Measurements from ENCODE around the gene NAV3. TPM values are rescaled to one million over a fixed set of nuclear protein-coding genes. Genes with fewer than 3 reads are reported as not detected.

The NAV3 gene
- total RNA-seq, 2 experiments from 2014 or later, result not detected

- DNase-seq, result no peak
- H3K4me3 Mint-ChIP-seq, result no peak overlapping the region
- H3K4me1 Mint-ChIP-seq, result no peaks in the 10 kb centered on the region
- H3K9me3 Mint-ChIP-seq, result peaks cover 2% of the 10 kb centered on the region
- no peaks in the 10 kb centered on the region for H3K36me3 Mint-ChIP-seq (ENCODE audit: low read depth)
- no peak overlapping the region for H3K27ac Mint-ChIP-seq
- CTCF ChIA-PET, result no interaction called here
- POLR2A ChIA-PET, result no interaction called here
- H3K27me3 Mint-ChIP-seq, result no peaks in the 10 kb centered on the region
Observed at GRCh38 chr12:77818351-77818750, 12.3 kb upstream of the NAV3 start.

DNA sequence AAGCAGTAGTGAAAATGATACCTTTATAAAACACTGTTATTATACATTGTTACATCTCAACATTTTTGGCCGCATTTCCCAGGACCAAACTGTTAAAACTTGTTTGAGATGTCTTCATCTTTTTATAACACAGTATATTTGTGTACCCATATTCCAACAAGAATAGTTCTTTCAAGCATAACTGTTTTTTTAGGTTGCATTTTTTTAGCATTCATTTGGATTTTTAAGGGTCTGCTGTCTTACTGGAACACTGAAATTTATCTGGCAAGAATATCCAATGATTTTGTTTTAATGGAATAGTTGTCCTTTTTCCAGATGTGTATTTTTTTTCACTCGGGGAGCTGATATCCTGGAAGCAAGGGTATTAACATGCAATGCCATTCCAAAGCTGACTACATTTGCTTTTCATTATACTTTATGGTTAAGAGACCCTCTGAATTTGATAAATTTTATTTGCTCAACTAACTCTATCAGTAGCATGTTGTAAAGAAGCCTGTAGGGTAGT is 8.9 kb upstream of the NAV3 start:
- no peak overlapping the region for H3K4me3 Mint-ChIP-seq
- no peak overlapping the region for H3K27ac Mint-ChIP-seq
- no peaks in the 10 kb centered on the region for H3K27me3 Mint-ChIP-seq
- POLR2A ChIA-PET, result no interaction called here
- peaks cover 7% of the 10 kb centered on the region for H3K9me3 Mint-ChIP-seq
- H3K4me1 Mint-ChIP-seq, result no peaks in the 10 kb centered on the region
- no peak for DNase-seq
- CTCF ChIA-PET, result no interaction called here
- no peaks in the 10 kb centered on the region for H3K36me3 Mint-ChIP-seq (ENCODE audit: low read depth)

DNA sequence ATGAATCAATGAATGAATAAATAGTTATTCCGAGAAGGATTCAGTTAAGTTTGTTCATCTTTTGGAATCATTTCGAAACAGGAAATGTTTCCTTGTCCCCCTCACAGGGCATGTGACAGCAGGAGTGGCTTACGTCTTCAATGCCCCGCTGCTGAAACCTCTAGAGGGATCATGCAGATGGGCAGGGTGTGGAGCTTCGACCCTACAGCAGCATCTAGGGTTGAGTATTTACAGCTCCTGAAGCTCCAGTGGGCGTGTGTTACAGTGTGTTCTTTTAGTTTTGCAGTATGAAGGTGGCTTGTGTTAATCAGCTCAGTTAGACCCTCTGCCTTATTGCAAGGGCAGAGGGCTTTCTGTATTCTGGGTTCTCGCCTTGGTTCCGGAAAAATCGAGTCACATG is 2.6 kb downstream of the NAV3 start:
- H3K4me3 Mint-ChIP-seq, result no peak overlapping the region
- POLR2A ChIA-PET, result no interaction called here
- no peak overlapping the region for H3K27ac Mint-ChIP-seq
- H3K27me3 Mint-ChIP-seq, result no peaks in the 10 kb centered on the region
- no peaks in the 10 kb centered on the region for H3K36me3 Mint-ChIP-seq (ENCODE audit: low read depth)
- no peaks in the 10 kb centered on the region for H3K9me3 Mint-ChIP-seq
- CTCF ChIA-PET, result no interaction called here
- H3K4me1 Mint-ChIP-seq, result no peaks in the 10 kb centered on the region
- DNase-seq, result no peak

- H3K4me1 Mint-ChIP-seq, result no peaks in the 10 kb centered on the region
- no peaks in the 10 kb centered on the region for H3K36me3 Mint-ChIP-seq (ENCODE audit: low read depth)
- no peaks in the 10 kb centered on the region for H3K9me3 Mint-ChIP-seq
- no peak overlapping the region for H3K27ac Mint-ChIP-seq
- DNase-seq, result no peak
- ChIA-PET POLR2A (no interaction called here), CTCF (no interaction called here)
- no peaks in the 10 kb centered on the region for H3K27me3 Mint-ChIP-seq
- H3K4me3 Mint-ChIP-seq, result no peak overlapping the region
Observed at GRCh38 chr12:77834618-77835017, 3.9 kb downstream of the NAV3 start.

DNA sequence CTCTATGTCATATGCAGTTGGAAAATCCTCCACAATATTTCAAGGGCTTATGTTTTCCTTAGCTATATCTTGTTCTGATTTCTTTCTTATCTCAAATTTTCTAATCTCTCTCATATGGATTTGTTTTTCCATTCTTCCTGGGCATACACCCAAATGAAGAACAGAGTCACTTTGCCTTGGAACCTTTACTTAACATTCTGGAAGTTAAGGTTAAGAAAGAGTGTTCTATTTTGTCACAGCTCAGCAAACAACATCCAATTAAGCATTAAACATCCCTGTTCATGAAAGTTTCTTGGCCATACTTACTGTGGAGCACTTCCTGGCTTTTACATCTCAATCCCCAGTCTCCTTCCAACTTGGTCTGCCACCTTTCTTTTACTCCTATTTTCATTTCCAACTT is 5.3 kb downstream of the NAV3 start:
- no peaks in the 10 kb centered on the region for H3K4me1 Mint-ChIP-seq
- H3K27ac Mint-ChIP-seq, result no peak overlapping the region
- H3K27me3 Mint-ChIP-seq, result no peaks in the 10 kb centered on the region
- no peak overlapping the region for H3K4me3 Mint-ChIP-seq
- no peaks in the 10 kb centered on the region for H3K9me3 Mint-ChIP-seq
- CTCF ChIA-PET, result no interaction called here
- DNase-seq, result no peak
- H3K36me3 Mint-ChIP-seq (ENCODE audit: low read depth), result no peaks in the 10 kb centered on the region
- POLR2A ChIA-PET, result no interaction called here

DNA sequence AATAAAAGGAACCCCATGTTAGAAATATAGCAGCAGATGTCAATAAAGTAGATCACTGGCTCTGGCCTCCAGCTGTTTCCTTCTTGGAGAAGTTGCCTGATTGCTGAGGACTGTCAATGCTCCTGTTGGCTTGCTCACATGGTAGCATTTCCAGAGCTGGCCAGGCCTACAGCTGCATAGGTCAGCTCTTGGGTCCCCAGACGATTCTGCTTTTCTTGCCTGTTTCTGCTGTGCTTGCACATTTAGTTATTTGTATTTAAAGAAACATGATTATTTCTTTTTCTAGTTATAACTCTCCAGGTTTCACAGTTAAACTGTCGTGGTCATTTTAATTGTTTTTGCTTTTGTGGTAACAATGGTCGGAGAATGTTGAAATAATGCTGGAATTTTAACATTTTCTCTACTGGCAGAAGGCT is 7.2 kb downstream of the NAV3 start:
- no peaks in the 10 kb centered on the region for H3K36me3 Mint-ChIP-seq (ENCODE audit: low read depth)
- DNase-seq, result no peak
- ChIA-PET CTCF (no interaction called here), POLR2A (no interaction called here)
- H3K27ac Mint-ChIP-seq, result no peak overlapping the region
- H3K27me3 Mint-ChIP-seq, result no peaks in the 10 kb centered on the region
- no peaks in the 10 kb centered on the region for H3K4me1 Mint-ChIP-seq
- no peaks in the 10 kb centered on the region for H3K9me3 Mint-ChIP-seq
- H3K4me3 Mint-ChIP-seq, result no peak overlapping the region

GRCh38 chr12:77841521-77841920 is 10.8 kb downstream of the NAV3 start:
- Mint-ChIP-seq H3K4me3 (no peak overlapping the region), H3K4me1 (no peaks in the 10 kb centered on the region), H3K27ac (no peak overlapping the region), H3K9me3 (no peaks in the 10 kb centered on the region), H3K36me3 (ENCODE audit: low read depth) (no peaks in the 10 kb centered on the region), H3K27me3 (no peaks in the 10 kb centered on the region)
- POLR2A ChIA-PET, result no interaction called here
- no peak for DNase-seq
- CTCF ChIA-PET, result no interaction called here

DNA sequence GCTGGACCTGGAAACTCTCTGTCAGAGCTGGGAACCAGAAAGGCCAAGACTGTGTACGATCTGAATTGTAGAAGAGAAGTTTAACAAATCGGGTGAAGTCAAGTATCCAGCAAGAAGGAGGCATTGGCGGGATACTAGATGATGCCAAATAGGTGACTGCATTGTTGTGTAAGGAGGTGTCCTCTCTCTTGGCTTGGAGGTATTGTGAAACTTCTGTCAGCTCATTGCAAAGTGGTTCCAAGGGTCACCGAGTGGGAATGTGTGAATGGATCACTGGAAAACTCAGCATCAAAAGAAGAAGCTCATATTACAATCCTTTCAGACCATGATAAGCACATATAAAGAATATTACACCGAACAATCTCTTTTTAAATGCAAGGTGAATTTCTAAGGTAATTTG is 11.7 kb downstream of the NAV3 start:
- H3K36me3 Mint-ChIP-seq (ENCODE audit: low read depth), result no peaks in the 10 kb centered on the region
- no peak overlapping the region for H3K27ac Mint-ChIP-seq
- ChIA-PET POLR2A (no interaction called here), CTCF (no interaction called here)
- no peaks in the 10 kb centered on the region for H3K4me1 Mint-ChIP-seq
- H3K9me3 Mint-ChIP-seq, result no peaks in the 10 kb centered on the region
- DNase-seq, result no peak
- no peak overlapping the region for H3K4me3 Mint-ChIP-seq
- no peaks in the 10 kb centered on the region for H3K27me3 Mint-ChIP-seq

DNA sequence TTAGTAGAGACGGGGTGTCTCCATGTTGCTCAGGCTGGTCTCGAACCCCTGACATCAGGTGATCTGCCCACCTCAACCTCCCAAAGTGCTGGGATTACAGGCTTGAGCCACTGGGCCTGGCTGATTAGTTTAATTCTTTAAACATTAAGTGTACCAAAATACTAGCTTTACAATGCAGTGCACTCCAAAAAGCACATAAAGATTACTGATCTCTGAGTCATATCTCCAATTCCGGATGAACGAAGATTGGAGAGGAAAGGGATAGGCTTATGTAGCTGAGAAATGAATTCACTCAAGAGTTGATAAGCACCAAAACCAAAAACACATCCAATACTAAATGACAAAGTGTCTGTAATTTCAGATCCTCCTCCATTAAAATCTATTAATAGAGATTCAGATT is 15.1 kb downstream of the NAV3 start:
- CTCF ChIA-PET, result no interaction called here
- Mint-ChIP-seq H3K27me3 (no peaks in the 10 kb centered on the region), H3K9me3 (peaks cover 3% of the 10 kb centered on the region), H3K4me3 (no peak overlapping the region), H3K4me1 (no peaks in the 10 kb centered on the region), H3K36me3 (ENCODE audit: low read depth) (no peaks in the 10 kb centered on the region), H3K27ac (no peak overlapping the region)
- DNase-seq, result no peak
- POLR2A ChIA-PET, result no interaction called here

GRCh38 chr12:77847060-77847541 is 16.4 kb downstream of the NAV3 start:
- CTCF ChIA-PET, result no interaction called here
- peaks cover 3% of the 10 kb centered on the region for H3K9me3 Mint-ChIP-seq
- no peak for DNase-seq
- no peak overlapping the region for H3K27ac Mint-ChIP-seq
- no peaks in the 10 kb centered on the region for H3K36me3 Mint-ChIP-seq (ENCODE audit: low read depth)
- H3K4me1 Mint-ChIP-seq, result no peaks in the 10 kb centered on the region
- POLR2A ChIA-PET, result no interaction called here
- no peak overlapping the region for H3K4me3 Mint-ChIP-seq
- H3K27me3 Mint-ChIP-seq, result no peaks in the 10 kb centered on the region

DNA sequence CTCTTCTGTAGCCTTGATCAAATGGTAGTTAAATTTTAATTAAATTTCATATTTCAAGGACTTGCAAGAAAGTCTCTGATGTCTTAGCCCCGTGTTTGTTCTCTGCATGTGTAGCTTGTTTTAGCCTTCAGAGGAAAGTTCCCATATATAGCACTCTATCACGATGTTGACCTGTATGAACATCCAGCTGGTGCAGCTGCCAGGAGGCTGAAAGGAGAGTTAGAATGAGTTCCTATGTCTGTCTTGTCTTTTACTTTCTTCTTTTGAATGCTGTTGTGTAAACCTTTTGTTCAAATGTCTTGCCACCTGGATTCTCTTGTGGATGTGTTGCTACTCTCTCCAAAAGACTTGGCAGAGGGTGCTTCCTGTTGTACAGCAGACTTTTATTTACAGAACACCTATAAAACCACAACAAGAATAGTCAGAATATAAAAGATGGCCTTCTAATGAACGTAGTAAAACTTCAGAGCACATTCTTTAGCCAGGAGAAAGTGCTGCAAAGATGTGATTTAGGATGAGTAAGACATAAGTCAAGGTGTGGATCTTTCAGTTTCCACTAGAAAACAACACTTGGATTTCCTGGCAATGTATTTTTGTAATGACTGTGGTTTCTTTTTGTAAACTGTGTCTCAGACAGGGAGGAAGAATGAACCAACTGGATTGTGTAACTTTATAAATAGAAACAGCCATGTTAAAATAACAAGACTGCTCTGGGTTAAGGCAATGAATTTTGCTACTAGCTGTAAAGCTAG is 17.2 kb downstream of the NAV3 start:
- no peak overlapping the region for H3K4me3 Mint-ChIP-seq
- no peaks in the 10 kb centered on the region for H3K27me3 Mint-ChIP-seq
- H3K27ac Mint-ChIP-seq, result no peak overlapping the region
- H3K9me3 Mint-ChIP-seq, result peaks cover 4% of the 10 kb centered on the region
- POLR2A ChIA-PET, result no interaction called here
- no peaks in the 10 kb centered on the region for H3K36me3 Mint-ChIP-seq (ENCODE audit: low read depth)
- CTCF ChIA-PET, result no interaction called here
- no peaks in the 10 kb centered on the region for H3K4me1 Mint-ChIP-seq
- DNase-seq, result no peak

GRCh38 chr12:77850129-77850528 is 19.4 kb downstream of the NAV3 start:
- Mint-ChIP-seq H3K27me3 (no peaks in the 10 kb centered on the region), H3K9me3 (peaks cover 7% of the 10 kb centered on the region), H3K4me3 (no peak overlapping the region), H3K36me3 (ENCODE audit: low read depth) (no peaks in the 10 kb centered on the region), H3K4me1 (no peaks in the 10 kb centered on the region), H3K27ac (no peak overlapping the region)
- POLR2A ChIA-PET, result no interaction called here
- no peak for DNase-seq
- CTCF ChIA-PET, result no interaction called here

GRCh38 chr12:77850698-77851097 is 20.0 kb downstream of the NAV3 start:
- POLR2A ChIA-PET, result no interaction called here
- no peaks in the 10 kb centered on the region for H3K4me1 Mint-ChIP-seq
- H3K27me3 Mint-ChIP-seq, result no peaks in the 10 kb centered on the region
- H3K36me3 Mint-ChIP-seq (ENCODE audit: low read depth), result no peaks in the 10 kb centered on the region
- H3K9me3 Mint-ChIP-seq, result peaks cover 7% of the 10 kb centered on the region
- CTCF ChIA-PET, result no interaction called here
- DNase-seq, result no peak
- no peak overlapping the region for H3K27ac Mint-ChIP-seq
- no peak overlapping the region for H3K4me3 Mint-ChIP-seq

DNA sequence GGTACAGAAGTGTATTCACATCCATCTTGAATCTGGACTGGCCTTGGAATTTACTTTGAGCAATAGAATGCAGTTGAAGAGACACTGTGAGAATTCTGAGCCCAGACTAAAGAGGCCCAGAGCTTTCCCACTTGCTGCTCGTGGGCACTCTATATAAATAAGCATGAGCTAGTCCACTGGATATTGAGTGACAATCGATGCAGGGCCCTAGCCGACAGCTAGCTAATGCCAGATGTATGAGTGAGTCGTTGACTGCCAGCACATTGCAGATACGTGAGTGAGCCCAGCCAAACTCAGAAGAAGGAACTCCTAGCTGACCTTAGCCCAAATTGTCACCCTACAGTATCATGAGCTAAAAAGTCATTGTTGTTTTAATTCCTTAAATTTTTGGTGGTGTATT is 24.9 kb downstream of the NAV3 start:
- no peak overlapping the region for H3K4me3 Mint-ChIP-seq
- no peak for DNase-seq
- ChIA-PET POLR2A (no interaction called here), CTCF (interaction anchor here (0.6 kb wide), 1 partner anchor 434 kb away, joined by 3 read pairs; no protein-coding TSS in a partner anchor)
- H3K4me1 Mint-ChIP-seq, result no peaks in the 10 kb centered on the region
- H3K36me3 Mint-ChIP-seq (ENCODE audit: low read depth), result no peaks in the 10 kb centered on the region
- peaks cover 4% of the 10 kb centered on the region for H3K9me3 Mint-ChIP-seq
- H3K27me3 Mint-ChIP-seq, result no peaks in the 10 kb centered on the region
- H3K27ac Mint-ChIP-seq, result no peak overlapping the region

All from activated CD4-positive, alpha-beta memory T cell treated with anti-CD3 and anti-CD28 coated beads, Interleukin-2, amount 10 ng/mL, durations not matched to agents 7 days and 5 days (primary cell).